AG04449 (cell line): ENCODE results near the gene PTPRF.

Experiments used
- CTCF ChIA-PET: fragments of 350-600 bp; formaldehyde crosslinking; extraction: SDS; loops from one replicate; lab custom pipeline; 2021; ENCODE audit warnings: antibody characterized with exemption; lab: Yijun Ruan, JAX
- POLR2A ChIA-PET: fragments of 400-600, 350-600 bp; formaldehyde crosslinking; extraction: SDS; loops from one replicate; lab custom pipeline; 2020; ENCODE audit warnings: antibody characterized with exemption, inconsistent platforms; lab: Yijun Ruan, JAX
- DNase-seq: peaks from one replicate; pipeline ENCODE4 v3.0.0-alpha.2; 2010; ENCODE audit warnings: low read depth, low spot score
- H3K4me3 ChIP-seq: 2 replicates; pipeline ENCODE4 v1.5.1; 2011; ENCODE audit warnings: low read depth, mild to moderate bottlenecking, control low read depth, low read length
- TF ChIP-seq, protein P1 (sequence below): IDR thresholded peaks from one replicate; pipeline ENCODE4 v1.5.1; 2011; ENCODE audit warnings: mild to moderate bottlenecking, moderate library complexity, low read length, control low read depth, inconsistent platforms; ENCODE audit not compliant: insufficient read depth; ENCODE audit errors: missing control alignments

PTPRF gene

DNA sequence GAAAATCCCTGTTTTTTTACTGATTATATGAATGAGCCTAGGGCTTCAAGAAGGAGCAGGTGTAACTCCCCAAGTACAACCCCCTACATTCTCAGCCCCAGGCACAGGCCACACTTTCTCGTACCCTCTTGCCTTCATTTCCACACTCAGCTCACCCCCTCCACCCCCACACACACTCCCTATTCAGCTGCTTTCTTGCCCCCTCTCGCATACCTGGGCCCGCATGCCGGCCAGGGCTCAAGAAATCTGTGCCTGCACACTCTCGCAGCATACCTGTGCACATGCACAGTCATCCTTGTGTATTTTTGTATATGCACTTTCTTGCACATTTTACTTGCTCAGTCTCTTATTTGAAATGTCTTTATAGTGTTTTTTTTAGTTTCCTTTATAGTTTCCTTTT is 2.0 kb downstream of the PTPRF start:
- ChIA-PET CTCF (interaction anchor here (0.5 to 4.0 kb wide), 6 partner anchors 11 to 492 kb away, joined by 3 to 15 read pairs (median 6); partner anchors contain the start of gene ARTN), POLR2A (no interaction called here)
- H3K4me3 ChIP-seq: 0 out of 2 replicates have a peak overlapping the region, but pooled peaks have one; percentile 75
- no peak for DNase-seq
- TF ChIP-seq, protein P1, sequence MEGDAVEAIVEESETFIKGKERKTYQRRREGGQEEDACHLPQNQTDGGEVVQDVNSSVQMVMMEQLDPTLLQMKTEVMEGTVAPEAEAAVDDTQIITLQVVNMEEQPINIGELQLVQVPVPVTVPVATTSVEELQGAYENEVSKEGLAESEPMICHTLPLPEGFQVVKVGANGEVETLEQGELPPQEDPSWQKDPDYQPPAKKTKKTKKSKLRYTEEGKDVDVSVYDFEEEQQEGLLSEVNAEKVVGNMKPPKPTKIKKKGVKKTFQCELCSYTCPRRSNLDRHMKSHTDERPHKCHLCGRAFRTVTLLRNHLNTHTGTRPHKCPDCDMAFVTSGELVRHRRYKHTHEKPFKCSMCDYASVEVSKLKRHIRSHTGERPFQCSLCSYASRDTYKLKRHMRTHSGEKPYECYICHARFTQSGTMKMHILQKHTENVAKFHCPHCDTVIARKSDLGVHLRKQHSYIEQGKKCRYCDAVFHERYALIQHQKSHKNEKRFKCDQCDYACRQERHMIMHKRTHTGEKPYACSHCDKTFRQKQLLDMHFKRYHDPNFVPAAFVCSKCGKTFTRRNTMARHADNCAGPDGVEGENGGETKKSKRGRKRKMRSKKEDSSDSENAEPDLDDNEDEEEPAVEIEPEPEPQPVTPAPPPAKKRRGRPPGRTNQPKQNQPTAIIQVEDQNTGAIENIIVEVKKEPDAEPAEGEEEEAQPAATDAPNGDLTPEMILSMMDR: no peak

DNA sequence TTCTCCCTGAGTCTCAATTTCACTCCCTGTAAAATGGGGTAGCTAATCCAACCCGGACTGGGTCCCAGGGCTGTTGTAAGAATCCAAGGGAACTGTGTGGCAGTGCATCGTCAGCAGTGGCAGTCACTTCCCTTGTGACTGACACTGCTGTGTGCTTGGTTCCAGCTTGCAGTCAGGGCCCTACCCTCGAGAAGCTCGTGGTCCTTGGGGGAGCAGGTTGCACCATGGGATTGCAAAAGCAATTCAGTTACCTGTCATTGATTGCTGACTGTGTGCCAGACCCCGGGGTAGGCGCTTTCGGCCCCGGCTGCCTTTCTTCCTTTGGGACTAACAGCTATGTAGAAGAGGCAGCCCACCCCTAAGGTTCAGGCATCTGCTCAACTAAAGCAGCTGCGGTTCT is 2.9 kb downstream of the PTPRF start:
- ChIA-PET CTCF (interaction anchor here (0.7 to 4.0 kb wide), 5 partner anchors 10 to 401 kb away, joined by 3 to 15 read pairs (median 9); partner anchors contain the start of gene ARTN), POLR2A (no interaction called here)
- TF ChIP-seq, protein P1: no peak
- H3K4me3 ChIP-seq: no peak overlapping the region
- no peak for DNase-seq

DNA sequence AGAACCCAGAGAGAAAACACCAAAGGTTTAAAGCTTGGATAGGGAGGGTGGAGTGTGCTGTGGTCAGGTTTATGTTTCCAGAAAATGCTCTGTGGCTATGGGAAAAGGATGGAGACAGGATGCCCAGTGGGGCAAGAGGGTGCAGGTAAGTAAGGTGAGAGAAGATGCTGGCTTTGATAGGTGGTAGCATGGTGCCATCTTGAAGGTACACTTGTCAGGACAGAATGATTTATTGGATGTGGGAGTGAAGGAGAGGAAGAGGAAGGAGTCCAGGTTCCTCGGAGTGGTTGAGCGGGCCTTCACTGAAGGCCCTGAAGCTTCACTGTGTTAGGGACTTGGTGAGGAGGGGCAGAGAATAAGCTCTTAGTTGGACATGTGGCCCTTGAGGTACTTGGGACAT is 3.6 kb downstream of the PTPRF start:
- POLR2A ChIA-PET: no interaction called here
- no peak overlapping the region for H3K4me3 ChIP-seq
- TF ChIP-seq, protein P1: no peak
- DNase-seq: no peak
- CTCF ChIA-PET: interaction anchor here (0.8 to 4.0 kb wide), 3 partner anchors 9 to 400 kb away, joined by 4 to 15 read pairs (median 9); partner anchors contain the start of gene ARTN

DNA sequence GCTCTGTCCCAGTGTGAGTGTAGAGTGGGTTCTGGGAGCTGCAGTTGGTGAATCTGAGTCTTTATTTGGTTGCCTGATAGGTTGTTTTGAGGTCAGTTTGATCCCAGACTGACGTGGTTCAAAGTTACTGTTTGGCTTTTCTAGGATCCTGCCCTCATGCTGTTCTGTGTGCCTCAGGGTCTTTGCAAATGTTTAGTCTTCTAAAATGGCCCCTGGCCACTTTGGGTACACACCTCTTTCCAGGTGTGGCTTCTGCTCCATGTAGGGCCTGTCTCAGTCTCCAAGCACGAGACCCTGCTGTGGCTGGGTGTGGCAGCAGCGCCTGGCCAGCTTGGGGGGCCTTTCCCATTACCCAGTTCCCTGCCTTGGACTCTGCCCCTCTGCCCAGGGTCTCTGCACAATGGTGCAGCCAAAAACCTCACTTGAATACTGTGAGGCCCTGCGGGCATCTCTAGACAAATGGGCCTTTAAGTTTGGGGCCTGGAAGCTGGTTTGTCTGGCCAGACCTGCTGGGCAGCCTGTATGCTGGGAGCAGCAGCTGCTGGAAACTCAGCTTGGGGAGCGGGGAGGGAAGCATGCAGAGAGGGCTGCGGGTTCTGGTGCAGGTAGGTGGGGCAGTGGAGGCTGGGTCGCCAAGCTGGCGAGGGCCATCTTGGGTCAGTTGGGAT is 5.6 kb downstream of the PTPRF start:
- POLR2A ChIA-PET: interaction anchor here (1.1 kb wide), 1 partner anchor 114 kb away, joined by 3 read pairs; the partner anchor contains the start of gene KDM4A
- TF ChIP-seq, protein P1: no peak
- H3K4me3 ChIP-seq: no peak overlapping the region
- CTCF ChIA-PET: interaction anchor here (1.4 to 3.4 kb wide), 3 partner anchors 9 to 18 kb away, joined by 3 to 11 read pairs (median 6); no protein-coding TSS in a partner anchor
- no peak for DNase-seq

DNA sequence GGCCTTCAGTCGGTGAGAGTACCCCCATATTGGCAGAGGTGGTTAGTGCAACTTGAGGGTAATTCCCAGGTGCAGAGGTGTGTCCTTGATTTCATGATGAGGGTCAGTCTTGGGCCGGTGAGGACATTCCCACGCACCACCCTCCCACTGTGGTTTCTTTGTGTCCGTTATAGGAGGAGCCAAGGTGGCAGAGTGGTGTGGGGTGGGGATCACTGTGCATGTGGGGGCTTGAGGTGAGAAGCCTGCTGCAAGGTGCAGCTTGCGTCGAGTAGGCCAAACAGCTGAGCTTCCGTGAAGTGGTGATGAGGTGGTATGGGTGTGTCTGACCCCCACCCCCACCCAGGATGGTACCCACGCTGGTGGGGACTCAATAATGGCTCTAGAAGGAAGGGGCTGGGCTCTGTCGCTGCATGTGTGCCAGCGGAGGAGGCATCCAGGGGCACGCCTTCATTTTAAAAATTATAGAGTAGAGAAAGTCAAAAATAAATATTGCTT is 6.2 kb downstream of the PTPRF start:
- DNase-seq: no peak

More for the DNA sequence above, 6.2 kb downstream of the PTPRF start:
- TF ChIP-seq, protein P1: no peak
- ChIA-PET POLR2A (interaction anchor here (1.1 kb wide), 1 partner anchor 113 kb away, joined by 3 read pairs; the partner anchor contains the start of gene KDM4A), CTCF (interaction anchor here (1.4 to 3.4 kb wide), 3 partner anchors 9 to 18 kb away, joined by 3 to 11 read pairs (median 6); no protein-coding TSS in a partner anchor)
- no peak overlapping the region for H3K4me3 ChIP-seq
